Measurements from ENCODE around the gene AMH.

The AMH gene

DNA sequence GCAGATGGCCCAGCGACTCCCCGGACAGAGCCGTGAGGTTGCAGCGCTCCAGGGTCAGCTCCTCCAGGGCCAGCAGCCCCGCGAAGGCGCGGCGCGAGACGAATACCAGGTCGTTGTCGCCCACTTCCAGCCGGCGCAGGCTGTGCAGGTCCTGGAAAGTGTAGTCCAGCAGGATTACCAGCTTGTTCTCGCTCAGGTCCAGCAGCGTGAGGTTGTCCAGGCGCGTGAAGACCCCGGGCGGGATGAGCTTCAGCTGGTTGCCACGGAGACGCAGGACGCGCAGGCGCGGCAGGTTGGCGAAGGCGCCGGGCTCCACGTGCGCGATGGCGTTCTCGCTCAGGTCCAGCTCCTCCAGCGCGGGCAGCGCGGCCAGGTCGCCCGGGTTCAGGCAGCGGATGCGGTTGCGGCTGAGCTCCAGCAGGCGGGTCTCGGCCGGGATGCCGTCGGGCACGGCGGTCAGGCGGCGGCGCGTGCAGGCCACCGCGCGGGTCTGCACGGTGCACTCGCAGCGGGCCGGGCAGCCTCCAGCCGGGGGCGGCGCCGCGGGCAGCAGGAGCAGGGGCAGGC, 42.1 kb downstream of the AMH start:
- no peak for TF ChIP-seq ZFX (IDR thresholded peaks at IDR 0.05)
- TF ChIP-seq, protein P1, sequence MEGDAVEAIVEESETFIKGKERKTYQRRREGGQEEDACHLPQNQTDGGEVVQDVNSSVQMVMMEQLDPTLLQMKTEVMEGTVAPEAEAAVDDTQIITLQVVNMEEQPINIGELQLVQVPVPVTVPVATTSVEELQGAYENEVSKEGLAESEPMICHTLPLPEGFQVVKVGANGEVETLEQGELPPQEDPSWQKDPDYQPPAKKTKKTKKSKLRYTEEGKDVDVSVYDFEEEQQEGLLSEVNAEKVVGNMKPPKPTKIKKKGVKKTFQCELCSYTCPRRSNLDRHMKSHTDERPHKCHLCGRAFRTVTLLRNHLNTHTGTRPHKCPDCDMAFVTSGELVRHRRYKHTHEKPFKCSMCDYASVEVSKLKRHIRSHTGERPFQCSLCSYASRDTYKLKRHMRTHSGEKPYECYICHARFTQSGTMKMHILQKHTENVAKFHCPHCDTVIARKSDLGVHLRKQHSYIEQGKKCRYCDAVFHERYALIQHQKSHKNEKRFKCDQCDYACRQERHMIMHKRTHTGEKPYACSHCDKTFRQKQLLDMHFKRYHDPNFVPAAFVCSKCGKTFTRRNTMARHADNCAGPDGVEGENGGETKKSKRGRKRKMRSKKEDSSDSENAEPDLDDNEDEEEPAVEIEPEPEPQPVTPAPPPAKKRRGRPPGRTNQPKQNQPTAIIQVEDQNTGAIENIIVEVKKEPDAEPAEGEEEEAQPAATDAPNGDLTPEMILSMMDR (conservative IDR thresholded peaks at IDR 0.05): no peak
- no peak overlapping the region for H3K27ac ChIP-seq

DNA sequence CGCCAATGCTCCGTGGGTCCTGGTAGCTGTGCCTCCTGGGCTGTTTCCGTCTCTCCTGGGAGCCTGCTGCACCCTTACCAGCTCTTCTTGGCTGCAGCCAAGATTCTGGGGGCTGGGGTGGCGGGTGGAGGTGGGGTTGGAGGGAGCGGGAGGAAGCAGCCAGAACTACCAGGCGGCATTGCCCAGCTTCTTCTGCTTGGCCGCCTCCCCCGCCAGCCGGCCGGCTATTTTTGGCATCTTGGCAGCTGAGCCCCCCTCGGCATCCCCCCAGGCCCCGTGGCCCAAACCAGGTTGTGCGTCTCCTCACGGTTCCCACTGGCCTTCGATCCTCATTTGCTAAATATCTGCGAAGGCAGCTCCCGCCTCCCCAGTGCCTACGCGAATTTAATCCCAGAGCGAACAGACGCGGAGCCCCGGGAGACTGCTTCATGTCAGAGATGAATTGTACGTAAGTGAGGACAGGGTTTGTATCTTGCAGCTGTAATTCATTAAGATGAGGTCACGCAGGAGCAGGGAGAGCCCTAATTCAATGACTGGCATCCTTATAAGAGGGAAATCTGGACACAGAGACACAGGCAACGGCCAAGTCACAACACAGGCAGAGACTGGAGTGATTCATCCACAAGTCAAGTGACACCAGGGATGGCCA, 45.7 kb downstream of the AMH start:
- H3K27ac ChIP-seq: no peak overlapping the region
- TF ChIP-seq ZFX (IDR thresholded peaks at IDR 0.05): no peak
- TF ChIP-seq, protein P1 (conservative IDR thresholded peaks at IDR 0.05): no peak

DNA sequence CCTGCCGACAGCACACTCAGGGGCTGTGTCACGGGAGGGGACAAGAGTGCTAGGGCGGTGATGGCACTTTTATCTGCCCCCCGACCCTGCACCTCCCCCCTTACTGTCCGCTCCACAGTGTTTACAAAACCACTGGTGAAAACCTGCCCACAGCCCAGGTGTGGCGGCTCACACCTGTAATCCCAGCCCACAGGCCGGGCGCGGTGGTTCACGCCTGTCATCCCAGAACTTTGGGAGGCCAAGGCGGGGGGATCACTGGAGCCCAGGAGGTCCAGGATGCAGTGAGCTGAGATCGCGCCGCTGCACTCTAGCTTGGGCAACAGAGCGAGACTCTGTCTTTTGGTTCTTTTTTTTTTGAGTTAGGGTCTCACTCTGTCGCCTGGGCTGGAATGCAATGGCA, 47.0 kb downstream of the AMH start:
- H3K27ac ChIP-seq: no peak overlapping the region
- TF ChIP-seq, protein P1 (conservative IDR thresholded peaks at IDR 0.05): no peak
- TF ChIP-seq ZFX (IDR thresholded peaks at IDR 0.05): no peak

DNA sequence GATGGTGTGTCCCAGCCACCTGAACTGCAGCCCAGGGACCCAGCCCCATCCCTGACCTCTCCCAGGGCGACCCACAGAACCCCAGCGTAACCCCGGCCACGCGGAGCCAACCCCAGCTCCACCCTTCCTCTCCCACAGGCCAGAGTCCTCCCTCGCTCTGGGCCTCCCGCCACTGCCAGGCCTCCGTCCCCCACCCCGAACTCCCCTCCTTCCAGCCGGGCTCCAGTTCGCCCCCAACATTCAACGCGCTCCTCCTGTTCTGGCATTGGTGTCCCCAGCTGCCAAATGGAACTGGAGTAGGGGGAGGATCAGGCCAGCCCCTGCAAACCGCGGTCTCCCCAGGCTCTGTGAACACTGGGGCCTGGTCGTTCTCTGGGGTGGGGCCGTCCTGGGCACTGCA, 51.4 kb downstream of the AMH start:
- no peak overlapping the region for H3K27ac ChIP-seq
- TF ChIP-seq, protein P1 (conservative IDR thresholded peaks at IDR 0.05): no peak
- TF ChIP-seq ZFX (IDR thresholded peaks at IDR 0.05): no peak
